ENCODE data around the gene TTC19.
A peak's percentile ranks its signal among the peaks of the same experiment; 100 is the strongest.
"Not testable (repeated sequence)": the region's sequence is repeated elsewhere in the genome, so short reads cannot be mapped to it uniquely, and the experiment has no call there.

TTC19 gene

DNA sequence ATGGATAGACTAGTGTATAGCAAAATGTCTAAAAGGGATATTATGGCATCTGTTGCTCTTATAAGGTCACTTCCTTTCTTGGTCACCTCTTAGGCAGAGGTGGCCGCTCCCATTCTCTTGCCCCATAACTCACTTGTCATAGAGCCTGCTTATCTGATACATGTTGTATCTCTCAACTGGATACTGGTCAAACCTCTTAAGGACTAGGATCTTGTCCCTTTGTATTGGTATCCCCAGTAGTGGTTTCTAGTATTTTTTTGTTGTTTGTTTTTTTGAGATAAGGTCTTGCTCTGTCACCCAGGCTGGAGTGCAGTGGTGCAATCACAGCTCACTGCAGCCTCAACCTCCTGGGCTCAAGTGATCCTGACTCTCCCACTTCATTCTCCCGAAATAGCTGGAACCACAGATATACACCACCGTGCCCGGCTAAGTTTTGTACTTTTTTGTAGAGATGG is 27.1 kb upstream of the TTC19 start:
- DNase-seq (ENCODE audit: low spot score) = no peak

DNA sequence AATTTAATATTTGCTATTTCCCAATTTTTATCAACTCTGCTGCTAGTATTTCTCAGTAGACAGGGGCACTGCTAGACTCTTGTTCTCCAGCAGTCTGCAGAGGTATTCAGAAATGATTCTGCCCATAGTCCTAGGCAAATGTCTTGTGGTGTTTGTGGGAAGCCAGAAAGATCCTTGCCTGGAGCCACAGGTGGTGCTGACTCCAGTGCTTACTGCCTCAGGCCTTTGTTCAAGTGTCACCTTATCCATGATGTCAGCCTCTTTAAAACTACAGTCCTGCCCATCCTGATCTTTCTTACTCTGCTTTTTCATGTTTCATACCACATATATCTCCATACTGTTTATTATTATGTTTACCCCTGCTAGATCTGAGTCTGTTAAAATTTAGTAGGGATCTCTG is 26.6 kb upstream of the TTC19 start:
- DNase-seq (ENCODE audit: low spot score) = no peak

DNA sequence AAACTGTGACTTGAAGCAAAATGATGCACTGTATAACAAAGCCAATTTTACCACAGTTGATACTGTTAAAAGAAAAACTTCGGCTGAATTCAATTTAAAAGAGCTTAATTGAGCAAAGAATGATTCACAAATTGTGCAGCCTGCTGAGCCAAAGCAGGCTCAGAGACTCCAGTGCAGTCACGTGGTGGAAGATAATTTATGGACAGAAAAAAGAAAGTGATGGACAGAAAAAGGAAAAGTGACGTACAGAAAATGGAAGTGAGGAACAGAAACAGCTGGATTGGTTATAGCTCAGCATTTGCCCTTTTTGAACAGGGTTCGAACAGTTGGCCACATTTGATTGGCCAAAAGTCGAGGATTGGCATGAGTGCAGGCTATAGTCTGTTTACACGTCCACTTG is 25.8 kb upstream of the TTC19 start:
- DNase-seq (ENCODE audit: low spot score) = no peak

DNA sequence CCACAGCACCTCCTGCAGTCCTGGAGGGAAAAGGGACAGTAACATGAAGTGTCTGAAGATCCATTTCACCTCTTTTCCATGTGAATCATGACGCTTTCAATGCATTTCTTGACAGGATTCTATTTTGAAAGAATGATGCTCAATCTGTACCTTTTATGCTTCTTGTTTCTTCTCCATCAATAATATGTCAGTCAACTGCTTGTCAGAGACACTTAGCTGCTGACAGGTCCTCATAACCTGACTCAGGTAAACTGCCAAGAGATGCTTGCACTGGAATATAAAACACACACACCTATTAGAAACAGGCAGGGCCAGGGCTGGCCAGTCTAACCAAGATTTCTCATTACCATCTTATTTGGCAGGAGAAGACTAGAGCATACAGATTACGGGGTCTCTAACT is 21.7 kb upstream of the TTC19 start:
- no peak for DNase-seq (ENCODE audit: low spot score)

DNA sequence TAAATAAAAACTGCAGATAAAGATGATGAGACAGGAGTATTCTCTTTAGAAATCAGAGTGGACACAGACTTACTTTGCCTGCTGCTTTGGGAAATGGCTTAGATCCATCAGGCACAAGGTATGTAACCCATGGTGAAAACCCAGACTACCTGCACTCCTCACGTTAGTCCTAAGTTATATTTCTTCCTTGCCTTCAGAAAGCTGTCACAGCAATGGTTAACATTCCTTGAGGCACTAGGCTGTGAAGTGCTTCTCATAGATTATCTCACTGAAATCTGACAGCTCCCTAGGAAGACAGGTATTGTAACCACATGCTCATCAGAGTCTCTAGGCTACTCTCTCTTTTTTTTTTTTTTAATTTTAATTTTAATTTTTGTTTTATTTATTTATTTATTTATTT is 21.0 kb upstream of the TTC19 start:
- no peak for DNase-seq (ENCODE audit: low spot score)

DNA sequence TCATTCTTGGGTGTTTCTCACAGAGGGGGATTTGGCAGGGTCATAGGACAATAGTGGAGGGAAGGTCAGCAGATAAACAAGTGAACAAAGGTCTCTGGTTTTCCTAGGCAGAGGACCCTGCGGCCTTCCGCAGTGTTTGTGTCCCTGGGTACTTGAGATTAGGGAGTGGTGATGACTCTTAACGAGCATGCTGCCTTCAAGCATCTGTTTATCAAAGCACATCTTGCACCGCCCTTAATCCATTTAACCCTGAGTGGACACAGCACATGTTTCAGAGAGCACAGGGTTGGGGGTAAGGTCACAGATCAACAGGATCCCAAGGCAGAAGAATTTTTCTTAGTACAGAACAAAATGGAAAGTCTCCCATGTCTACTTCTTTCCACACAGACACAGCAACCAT is 20.6 kb upstream of the TTC19 start:
- DNase-seq (ENCODE audit: low spot score) = not testable (repeated sequence)

DNA sequence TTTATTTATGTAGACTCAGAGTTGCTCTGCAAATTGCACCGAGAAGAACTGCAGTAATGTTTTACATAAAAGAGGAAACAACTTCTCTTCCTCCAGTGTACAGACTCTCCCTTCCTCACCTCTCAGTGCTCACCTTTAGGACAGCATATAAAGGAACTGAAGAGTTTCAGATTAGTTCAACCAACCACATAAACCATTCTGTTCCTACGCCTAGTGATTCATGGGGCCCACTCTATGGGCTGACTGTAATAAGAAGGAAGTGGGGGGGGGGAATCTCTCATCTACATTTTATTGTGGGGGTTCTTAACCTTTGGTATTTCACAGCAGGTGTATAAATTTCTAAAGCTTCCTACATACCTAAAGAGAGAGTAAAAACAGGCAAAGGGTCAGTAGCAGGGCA is 18.4 kb upstream of the TTC19 start:
- DNase-seq (ENCODE audit: low spot score) = no peak

DNA sequence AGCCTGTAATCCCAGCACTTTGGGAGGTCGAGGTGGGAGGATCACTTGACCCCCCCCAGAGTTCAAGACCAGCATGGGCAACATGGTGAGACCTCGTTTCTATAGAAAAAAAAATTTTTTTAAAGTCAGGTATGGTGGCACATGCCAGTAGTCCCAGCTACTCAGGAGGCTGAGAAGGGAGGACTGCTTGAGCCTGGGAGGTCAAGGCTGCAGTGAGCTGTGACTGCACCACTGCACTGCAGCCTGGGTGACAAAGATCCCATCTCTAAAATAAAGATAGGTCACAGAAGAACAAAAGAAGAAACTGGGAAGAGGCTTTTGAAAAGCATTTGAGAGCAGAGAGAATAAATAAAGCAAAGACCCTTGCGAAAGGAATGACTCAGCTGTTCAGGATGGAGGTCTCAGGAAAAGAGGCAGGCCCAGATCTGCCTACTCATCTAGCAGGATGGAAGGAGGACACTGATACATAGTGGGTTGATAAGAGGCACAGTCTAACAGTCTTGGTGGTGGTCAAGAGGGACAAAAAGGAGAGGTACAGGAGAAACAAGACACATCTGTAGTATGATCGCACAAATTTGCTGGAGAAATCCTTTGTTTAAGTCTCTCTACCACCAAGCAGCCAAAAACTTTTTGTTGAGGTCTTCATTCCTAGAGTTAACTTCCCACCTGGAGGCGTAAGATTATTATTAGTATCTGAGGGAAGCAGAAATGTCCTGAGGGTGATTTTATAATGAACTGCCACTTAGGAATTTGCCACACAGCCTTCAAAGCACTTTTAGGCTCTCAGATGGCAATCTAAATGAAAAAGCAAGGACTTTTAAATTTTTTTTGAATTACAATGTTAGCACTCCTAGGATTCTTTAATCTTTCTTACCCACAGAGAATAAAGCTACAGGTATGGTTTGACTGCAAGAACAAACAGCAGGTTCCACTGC is 17.7 kb upstream of the TTC19 start:
- no peak for DNase-seq (ENCODE audit: low spot score)

DNA sequence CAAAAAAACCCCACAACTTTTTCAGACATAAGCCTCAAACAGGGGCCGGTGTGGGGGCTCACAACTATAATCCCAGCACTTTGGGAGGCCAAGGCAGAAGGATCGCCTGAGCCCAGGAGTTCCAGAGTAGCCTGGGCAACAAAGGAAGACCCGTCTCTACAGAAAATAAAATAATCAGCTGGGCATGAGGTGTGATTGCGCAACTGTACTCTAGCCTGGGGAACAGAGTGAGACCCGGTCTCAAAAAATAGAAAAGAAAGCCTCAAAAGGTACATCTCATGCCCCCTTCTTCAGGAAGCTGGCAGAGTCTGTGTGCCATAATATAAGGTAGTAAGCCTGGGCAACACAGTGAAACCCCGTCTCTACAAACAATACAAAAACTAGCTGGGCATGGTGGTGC is 3.3 kb upstream of the TTC19 start:
- no peak for DNase-seq (ENCODE audit: low spot score)

DNA sequence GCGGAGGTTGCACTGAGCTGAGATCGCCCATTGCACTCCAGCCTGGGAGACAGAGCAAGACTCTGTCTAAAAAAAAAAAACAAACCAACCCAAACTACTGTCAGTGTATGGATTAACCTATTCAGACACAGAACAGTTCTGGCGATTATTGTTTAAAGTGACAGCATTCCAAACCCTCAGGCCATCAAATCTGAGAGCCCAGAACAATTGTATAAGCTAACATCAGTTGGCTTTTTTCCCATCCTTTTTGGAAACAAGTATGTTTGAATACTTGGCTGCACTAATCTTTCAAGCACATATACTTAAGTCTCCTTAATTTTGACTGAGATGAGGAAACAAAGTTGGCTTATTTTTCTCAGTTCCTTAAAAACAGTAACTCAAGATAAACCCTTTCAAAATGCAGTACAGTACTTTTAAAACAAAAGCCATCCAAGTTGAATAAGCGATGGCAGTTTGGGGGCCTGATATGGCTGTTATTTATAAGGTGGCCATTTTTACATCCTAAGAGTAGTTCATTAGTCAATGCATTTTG is 1.5 kb upstream of the TTC19 start:
- no peak for DNase-seq (ENCODE audit: low spot score)

DNA sequence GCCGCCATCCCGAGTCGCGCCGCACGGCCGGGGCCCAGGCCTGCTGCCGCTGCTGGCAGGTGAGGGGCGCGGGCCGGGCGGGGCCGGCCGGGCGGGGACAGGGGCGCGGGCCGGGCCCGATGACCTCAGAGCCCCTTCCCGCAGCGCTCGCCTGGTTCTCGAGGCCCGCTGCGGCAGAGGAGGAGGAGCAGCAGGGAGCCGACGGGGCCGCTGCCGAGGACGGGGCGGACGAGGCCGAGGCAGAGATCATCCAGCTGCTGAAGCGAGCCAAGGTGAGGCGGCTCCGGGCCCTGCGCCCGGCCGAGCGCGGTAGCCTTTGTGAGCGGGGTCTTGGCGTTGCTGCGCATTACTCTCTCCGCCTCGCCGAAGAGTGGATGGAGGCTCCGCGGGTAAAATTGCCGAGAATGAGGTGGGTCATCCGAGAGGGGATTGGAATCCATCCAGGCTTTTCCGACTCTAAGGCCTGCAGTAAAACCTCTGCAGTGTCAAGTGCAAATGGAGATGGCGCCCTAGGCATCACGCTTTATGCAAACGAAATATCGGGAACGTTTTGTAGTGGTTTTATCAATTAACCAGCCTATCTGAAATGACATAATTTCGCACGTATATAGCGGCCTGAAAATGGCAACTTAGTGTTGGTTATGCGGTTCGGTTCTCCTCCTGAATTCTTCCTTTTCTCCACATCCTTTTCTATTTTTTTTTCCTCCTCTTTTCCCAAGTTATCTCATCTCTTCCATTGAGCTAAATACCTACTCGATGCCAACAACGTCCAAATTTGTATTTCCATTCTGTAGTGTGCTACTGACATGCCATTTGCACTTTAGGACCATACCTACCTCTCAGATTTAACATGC is 577 bp downstream of the TTC19 start:
- peak; percentile 20 for DNase-seq (ENCODE audit: low spot score)

DNA sequence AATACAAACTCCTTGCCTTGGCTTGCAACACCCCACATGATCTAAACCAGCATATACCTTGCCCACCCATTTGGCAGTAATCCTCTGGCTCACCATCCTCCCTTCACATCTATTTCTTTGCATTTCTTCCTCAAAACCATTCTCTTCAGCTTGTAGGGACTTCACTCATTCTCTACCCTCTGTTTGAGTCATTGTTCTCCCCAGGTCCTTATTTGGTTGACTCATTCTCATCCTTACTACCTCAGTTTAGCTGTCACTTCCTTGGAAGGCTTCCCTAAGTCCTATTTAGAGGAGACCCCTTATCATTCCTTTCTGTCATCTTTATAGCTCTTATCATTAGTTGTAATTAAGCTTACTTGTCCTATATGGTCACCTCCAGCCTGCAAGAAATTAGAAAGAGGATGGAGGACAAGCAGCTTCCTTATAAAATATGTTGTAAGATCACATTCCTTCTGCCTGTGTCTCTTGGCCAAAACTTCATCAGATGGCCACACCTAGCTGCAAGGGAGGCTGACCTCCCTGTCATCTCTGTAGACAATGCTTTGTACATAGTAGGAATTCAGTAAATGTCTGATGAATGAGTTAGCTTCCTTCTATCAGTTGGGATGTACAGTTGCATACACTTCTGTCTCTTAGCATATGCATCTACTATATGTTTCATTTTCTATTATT is 1.7 kb downstream of the TTC19 start:
- no peak for DNase-seq (ENCODE audit: low spot score)

DNA sequence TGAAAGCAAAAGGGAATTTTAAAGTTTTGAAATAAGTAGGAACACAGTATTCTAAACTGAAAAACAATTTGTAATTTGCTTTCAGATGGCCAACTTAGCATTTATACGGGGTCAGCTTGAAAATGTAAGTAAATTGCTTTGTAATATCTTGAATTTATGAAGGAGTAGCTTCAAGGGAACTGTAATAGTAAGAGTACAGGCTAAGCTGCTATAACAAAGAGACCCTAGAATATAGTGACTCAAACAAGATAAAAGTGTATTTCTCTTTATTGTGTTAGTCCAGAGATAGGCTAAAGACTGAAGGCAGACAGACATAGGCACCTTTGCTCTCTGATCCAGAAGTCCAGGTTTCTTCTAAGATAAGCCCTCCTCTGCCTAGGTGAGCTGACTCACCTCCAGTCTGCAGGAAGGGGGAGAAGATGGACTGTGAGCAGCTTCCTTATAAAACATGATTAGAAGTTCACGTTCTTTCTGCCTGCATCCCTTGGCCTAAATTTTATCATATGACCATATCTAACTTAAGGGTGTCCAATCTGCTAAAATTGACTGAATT is 3.2 kb downstream of the TTC19 start:
- no peak for DNase-seq (ENCODE audit: low spot score)

DNA sequence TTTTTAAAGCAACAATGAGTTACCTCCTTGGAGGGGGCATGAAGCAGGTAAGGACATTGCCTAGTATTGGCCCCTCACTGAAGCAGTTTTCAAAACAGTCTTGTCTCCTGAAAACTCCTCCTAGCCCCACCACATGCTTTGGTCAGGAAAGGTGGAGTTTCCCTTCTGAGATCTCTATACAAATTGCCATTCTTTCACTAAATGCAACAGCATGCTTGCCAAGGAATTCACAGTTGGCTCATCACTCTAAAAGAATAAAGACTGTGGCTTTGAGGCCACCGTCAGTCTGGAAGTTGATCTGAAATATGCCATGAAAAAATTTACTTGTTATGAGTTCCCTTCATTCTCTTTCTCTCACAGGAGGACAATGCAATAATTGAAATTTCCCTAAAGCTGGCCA is 4.2 kb downstream of the TTC19 start:
- DNase-seq (ENCODE audit: low spot score) = no peak

DNA sequence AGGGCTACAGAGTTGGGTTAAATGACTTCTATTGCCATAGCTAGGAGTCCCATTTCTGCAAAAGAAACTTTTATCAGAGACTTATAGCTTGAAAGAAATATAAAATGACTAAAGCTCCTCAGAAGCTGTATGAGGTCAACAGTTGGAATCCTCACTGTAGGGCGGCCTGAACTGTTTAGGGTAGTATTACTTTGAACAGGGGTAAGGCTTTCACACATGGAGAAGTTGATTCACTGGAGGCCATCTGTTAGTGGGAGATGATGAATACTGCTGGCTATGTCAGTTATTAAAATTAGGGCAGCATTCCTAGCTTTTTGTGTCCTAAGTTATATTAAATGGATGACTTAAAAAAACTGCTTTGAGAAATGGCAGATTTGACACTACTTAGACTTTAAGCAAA is 6.0 kb downstream of the TTC19 start:
- no peak for DNase-seq (ENCODE audit: low spot score)

DNA sequence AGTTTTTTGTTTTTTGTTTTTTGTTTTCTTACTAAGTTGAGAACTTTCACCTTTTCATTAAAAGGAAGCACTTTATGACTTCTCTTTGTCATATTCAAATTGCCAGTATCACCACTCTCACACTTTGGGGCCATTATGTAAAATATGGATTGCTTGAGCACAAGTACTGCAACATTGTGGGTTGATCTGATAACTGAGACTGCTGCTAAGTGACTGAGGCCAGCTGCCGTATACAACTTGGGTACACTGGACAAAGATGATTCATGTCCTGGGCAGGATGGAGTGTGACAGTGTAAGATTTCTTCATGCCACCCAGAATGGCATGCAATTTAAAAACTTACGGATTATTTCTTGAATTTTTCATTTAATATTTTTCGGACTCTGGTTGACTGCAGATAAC is 7.8 kb downstream of the TTC19 start:
- DNase-seq (ENCODE audit: low spot score) = no peak

DNA sequence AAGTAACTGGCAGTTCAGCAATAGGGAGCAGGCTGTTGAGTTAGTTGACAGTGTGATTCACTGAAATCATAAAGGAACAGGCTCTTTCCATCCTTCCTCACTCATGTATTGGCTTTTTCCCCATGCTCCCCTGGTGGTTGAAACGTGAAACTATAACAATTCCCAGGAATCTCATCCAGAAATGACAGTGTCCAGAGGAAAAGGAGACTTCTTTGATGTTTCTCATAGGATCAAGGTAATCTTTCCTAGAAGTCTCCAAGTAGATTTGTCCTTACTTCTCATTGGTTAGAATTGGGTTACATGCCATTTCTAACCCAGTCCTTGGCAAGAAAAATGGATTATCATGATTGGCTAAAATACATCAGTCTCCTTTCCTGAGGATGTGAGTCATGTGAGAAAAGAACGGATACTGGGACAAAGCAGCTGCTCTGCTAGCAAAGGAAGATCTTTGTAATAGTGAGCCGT is 14.4 kb downstream of the TTC19 start:
- no peak for DNase-seq (ENCODE audit: low spot score)

DNA sequence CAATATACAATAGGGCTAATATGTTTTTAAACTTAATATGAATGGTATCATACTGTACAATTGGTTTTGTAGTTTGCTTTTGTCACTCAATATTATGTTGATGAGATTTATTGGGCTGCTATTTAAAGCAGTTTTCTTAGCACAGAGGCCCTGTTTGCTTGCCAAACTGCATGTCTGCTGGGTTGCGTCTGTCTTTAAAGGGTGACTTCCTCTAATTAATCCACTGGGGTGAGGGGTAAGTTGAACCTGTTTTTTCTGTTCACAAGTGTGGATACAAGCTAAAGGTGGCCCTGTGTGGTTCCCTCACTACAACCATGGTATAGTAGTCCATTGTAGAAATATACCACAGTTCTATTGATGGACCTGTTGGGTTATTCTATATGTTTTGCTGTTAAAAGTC is 19.7 kb downstream of the TTC19 start:
- DNase-seq (ENCODE audit: low spot score) = no peak

DNA sequence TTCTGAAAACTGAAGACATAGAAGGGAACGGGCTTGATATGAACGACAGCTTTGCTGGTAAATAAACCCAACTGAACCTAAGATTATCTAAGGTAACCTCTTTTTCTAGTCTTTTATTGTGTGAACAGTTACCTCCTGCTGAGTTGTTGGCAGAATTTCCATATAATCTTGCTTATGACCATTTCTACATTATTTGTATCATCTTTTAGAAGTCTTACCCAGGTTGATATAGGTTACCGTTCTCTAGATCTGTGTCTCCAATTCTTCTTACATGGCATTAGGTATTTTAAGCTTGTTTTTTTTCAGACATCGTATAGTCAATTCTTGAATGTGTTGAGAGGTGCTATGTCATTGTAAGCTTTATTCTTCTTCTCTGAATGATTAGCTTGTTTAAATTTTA is 24.3 kb downstream of the TTC19 start:
- DNase-seq (ENCODE audit: low spot score) = no peak

DNA sequence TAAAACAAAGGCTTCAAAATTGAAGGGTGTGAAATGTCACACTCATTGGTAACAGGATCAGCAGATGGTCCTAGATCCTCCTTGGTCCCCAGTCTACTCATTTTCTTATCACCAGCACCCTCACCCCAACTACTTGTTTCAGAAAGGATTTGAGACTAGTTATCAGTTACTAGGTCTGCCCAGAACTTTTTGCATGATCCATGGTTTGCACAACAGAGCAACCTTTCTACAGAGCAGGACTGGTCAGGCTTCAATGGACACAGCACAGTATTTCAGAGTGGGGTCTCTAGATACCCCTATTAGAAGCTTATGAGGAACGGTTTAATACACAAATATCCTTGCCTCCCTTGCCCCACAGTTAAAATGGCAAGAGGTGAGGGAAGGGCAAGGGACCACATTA is 25.6 kb downstream of the TTC19 start:
- no peak for DNase-seq (ENCODE audit: low spot score)

DNA sequence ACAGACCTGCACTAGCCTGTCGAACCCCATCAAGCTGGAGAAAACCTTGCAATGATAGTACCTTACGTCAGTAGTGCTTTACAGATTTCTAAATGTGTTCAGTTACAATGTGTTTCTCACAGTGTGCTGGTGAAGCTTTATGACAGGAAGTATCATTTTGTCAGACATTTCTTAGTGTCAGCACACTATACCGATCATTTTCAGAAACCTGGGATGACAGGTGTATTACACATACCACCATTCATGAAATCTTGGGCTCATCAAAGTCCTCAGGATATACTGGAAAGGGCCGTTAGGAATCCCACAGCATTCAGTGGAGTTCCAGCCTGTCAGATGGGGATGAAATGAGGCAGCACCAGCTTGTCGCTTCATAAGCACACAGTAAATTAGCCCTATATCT is 27.3 kb downstream of the TTC19 start:
- DNase-seq (ENCODE audit: low spot score) = no peak

All from hematopoietic multipotent progenitor cell treated with erythropoietin and hydrocortisone succinate and interleukin-3 and kit ligand, for 15 days (in vitro differentiated cells).